K562 (cell line): ENCODE measurements around the gene SAMD11. TPM values are rescaled to one million over a fixed set of nuclear protein-coding genes. Genes with fewer than 3 reads are reported as not detected.

ENCODE experiments used
- ATAC-seq: fragments of 200-7000 bp; cut with Tn5 transposase; 3 replicates; pipeline ENCODE4 v1.9.1; 2020; ENCODE audit warnings: moderate library complexity
- BruUV-seq: library from RNA; stranded (reverse); fragments of 400-500 nt; replicated peaks from 2 replicates; lab custom pipeline; 2021; lab: Mats Ljungman, UMichigan
- CTCF ChIA-PET: fragments of 300-600 bp; formaldehyde crosslinking; extraction: SDS; loops from one replicate; lab custom pipeline; 2021; ENCODE audit warnings: low intra/inter-chr PET ratio; lab: Yijun Ruan, JAX
- POLR2A ChIA-PET: fragments of 300-600, 350-650 bp; sonication (Branson Sonifier 250); formaldehyde crosslinking; extraction: SDS; loops from one replicate; lab custom pipeline; 2021; ENCODE audit warnings: antibody characterized with exemption, inconsistent platforms; lab: Yijun Ruan, JAX
- DNase-seq, 4 experiments: peaks; one replicate each; pipeline versions ENCODE4 v3.0.0 to v3.0.0-alpha.2; 2011 to 2018; ENCODE audit warnings: low spot score in 3 of 4, mixed read lengths in 3 of 4; ENCODE audit errors: extremely low read depth in 1 of 4
- FAIRE-seq: peaks from 2 replicates; lab custom pipeline; 2011; peaks lifted over from hg19 to GRCh38; lab: Jason Lieb, UNC
- H2AFZ ChIP-seq: 2 replicates; pipeline ENCODE4 v1.6.0; 2011; ENCODE audit warnings: low read depth, low read length, control low read depth, inconsistent platforms
- H3K27ac ChIP-seq: fragments of 200-600 bp; 3 replicates; pipeline ENCODE4 v1.8.0; 2011; ENCODE audit warnings: low read depth, mild to moderate bottlenecking, control low read depth, inconsistent platforms, low read length, moderate library complexity, mixed read lengths; ENCODE audit errors: extremely low read depth
- H3K27me3 ChIP-seq, 2 experiments: fragments of 300-600 bp in 1 of 2; 2 replicates in 1 of 2; 3 replicates in 1 of 2; pipeline versions ENCODE4 v1.6.0 to v1.8.0; 2011; ENCODE audit warnings: inconsistent platforms in 2 of 2, low read length in 2 of 2, mild to moderate bottlenecking in 1 of 2, mixed read lengths in 1 of 2, moderate library complexity in 1 of 2; ENCODE audit not compliant: control insufficient read depth in 2 of 2, insufficient read depth in 2 of 2
- H3K36me3 ChIP-seq: fragments of 300-600 bp; 3 replicates; pipeline ENCODE4 v1.8.0; 2011; ENCODE audit warnings: mild to moderate bottlenecking, low read length, inconsistent platforms; ENCODE audit not compliant: control insufficient read depth, insufficient read depth
- H3K4me1 ChIP-seq, 2 experiments: fragments of 200-600 bp in 1 of 2; replicated peaks in 1 of 2; 2 replicates in 1 of 2; 3 replicates in 1 of 2; pipeline versions ENCODE4 v1.5.1 to v1.8.0; 2011; ENCODE audit warnings: inconsistent platforms in 2 of 2, low read length in 2 of 2, mild to moderate bottlenecking in 1 of 2, mixed read lengths in 1 of 2, moderate library complexity in 1 of 2; ENCODE audit not compliant: control insufficient read depth in 2 of 2, insufficient read depth in 2 of 2
- H3K4me2 ChIP-seq: 2 replicates; pipeline ENCODE4 v1.6.1; 2011; ENCODE audit warnings: low read length, control low read depth, inconsistent platforms, mixed read lengths; ENCODE audit not compliant: insufficient read depth
- H3K4me3 ChIP-seq: fragments of 200-600 bp; sonication (generic), shearing (Covaris generic); 2 replicates; pipeline ENCODE4 v1.5.1; 2016; ENCODE audit warnings: control low read depth, inconsistent platforms
- H3K79me2 ChIP-seq: fragments of 200-600 bp; 3 replicates; pipeline ENCODE4 v1.8.0; 2011; ENCODE audit warnings: low read length, inconsistent platforms; ENCODE audit not compliant: control insufficient read depth, insufficient read depth
- H3K9ac ChIP-seq, 2 experiments: 2 replicates each; pipeline versions ENCODE4 v1.6.0 to v1.6.1; 2011; ENCODE audit warnings: low read depth in 2 of 2, low read length in 2 of 2, control low read depth in 1 of 2, inconsistent platforms in 1 of 2, mild to moderate bottlenecking in 1 of 2, mixed read lengths in 1 of 2; ENCODE audit not compliant: insufficient read depth in 1 of 2
- H3K9me1 ChIP-seq: one replicate; pipeline ENCODE4 v1.6.0; 2011; ENCODE audit warnings: inconsistent platforms, mild to moderate bottlenecking, low read length, moderate library complexity; ENCODE audit not compliant: control insufficient read depth, insufficient read depth
- H3K9me3 ChIP-seq: replicated peaks from 2 replicates; pipeline ENCODE4 v1.5.1; 2011; ENCODE audit warnings: low read depth, low read length, inconsistent platforms; ENCODE audit not compliant: control insufficient read depth, insufficient read depth
- H4K20me1 ChIP-seq: replicated peaks from 2 replicates; pipeline ENCODE4 v1.6.1; 2011; ENCODE audit warnings: low read length, inconsistent platforms, mixed read lengths; ENCODE audit not compliant: control insufficient read depth, insufficient read depth
- ARID4B ChIP-seq: sonication (generic); formaldehyde crosslinking; IDR thresholded peaks from 2 replicates; pipeline ENCODE4 v1.8.0; 2022; ENCODE audit warnings: mild to moderate bottlenecking, missing genetic modification reagents
- BACH1 ChIP-seq: fragments of 200-800 bp; sonication (Bioruptor generic); IDR thresholded peaks from 2 replicates; pipeline ENCODE4 v1.6.1; 2016; ENCODE audit warnings: missing genetic modification characterization, missing compliant biosample characterization
- CCAR2 ChIP-seq: fragments of 200-400 bp; formaldehyde crosslinking; IDR thresholded peaks from 2 replicates; pipeline ENCODE4 v1.6.1; 2017; ENCODE audit warnings: mild to moderate bottlenecking, low read depth, low read length
- KDM4B ChIP-seq, 2 experiments: fragments of 450-650 bp in 1 of 2; sonication (generic) in 1 of 2; IDR thresholded peaks; 2 replicates each; pipeline ENCODE4 v1.6.1; 2016 to 2017; ENCODE audit warnings: borderline replicate concordance in 2 of 2, antibody characterized with exemption in 1 of 2, low read depth in 1 of 2, mild to moderate bottlenecking in 1 of 2
- MLLT1 ChIP-seq, 2 experiments: fragments of 450-650 bp; IDR thresholded peaks; 2 replicates each; pipeline ENCODE4 v1.6.1; 2016
- NELFE ChIP-seq: IDR thresholded peaks from 2 replicates; pipeline ENCODE4 v1.6.1; 2011; ENCODE audit warnings: mild to moderate bottlenecking; ENCODE audit not compliant: insufficient read depth, insufficient read length
- RAD21 ChIP-seq, 2 experiments: fragments of 250-450 bp in 1 of 2; fragments of 450-650 bp in 1 of 2; sonication (Bioruptor Pico) in 1 of 2; formaldehyde crosslinking in 1 of 2; IDR thresholded peaks in 1 of 2; conservative IDR thresholded peaks in 1 of 2; 2 replicates each; pipeline versions ENCODE4 v1.4.0 to v1.8.0; 2020 to 2022; ENCODE audit warnings: mild to moderate bottlenecking in 2 of 2, moderate library complexity in 1 of 2
- RAD51 ChIP-seq: fragments of 450-650 bp; IDR thresholded peaks from 2 replicates; pipeline ENCODE4 v1.7.1; 2016; ENCODE audit warnings: low read depth, mild to moderate bottlenecking, borderline replicate concordance
- STAG1 ChIP-seq: sonication (generic); formaldehyde crosslinking; IDR thresholded peaks from 2 replicates; pipeline ENCODE4 v1.5.0; 2020; ENCODE audit warnings: missing genetic modification reagents, borderline replicate concordance
- ZNF140 ChIP-seq: fragments of 250-450 bp; sonication (Bioruptor Pico); IDR thresholded peaks from 2 replicates; pipeline ENCODE4 v1.8.0; 2021; ENCODE audit warnings: moderate library complexity, mild to moderate bottlenecking, inconsistent platforms
- ZNF76 ChIP-seq: fragments of 250-450 bp; sonication (Bioruptor Pico); IDR thresholded peaks from 2 replicates; pipeline ENCODE4 v1.4.0; 2020; ENCODE audit warnings: mild to moderate bottlenecking, moderate library complexity, borderline replicate concordance
- WGBS: fragments of 100-300 bp; shearing (Covaris generic); methylation state at CpG from one replicate; pipeline ENCODE4 v1.1.6; 2016; ENCODE audit warnings: low coverage, mixed read lengths; ENCODE audit not compliant: insufficient coverage; ENCODE audit errors: missing lambda C conversion rate; 5-methylcytosine and 5-hydroxymethylcytosine counted together
- in situ Hi-C: fragments of 300-500 bp; cut with MboI; formaldehyde crosslinking; loops from 4 replicates; pipeline ENCODE4 v1.15.0; 2018; ENCODE audit warnings: inconsistent platforms, mixed read lengths
- intact Hi-C: fragments of 100-400 bp; cut with micrococcal nuclease; formaldehyde crosslinking; loops from 2 replicates; pipeline ENCODE4 v1.14.2; 2022
- polyA plus RNA-seq, 8 experiments: library from polyadenylated mRNA; depleted of rRNA in 4 of 8; stranded (reverse) in 5 of 8; unstranded in 3 of 8; fragments of >200 nt; fragmentation: Nextera tagmentation in 2 of 8; fragmentation: Illumina TruSeq in 1 of 8; extraction: Ambion mirVana in 2 of 8; extraction: Trizol in 1 of 8; gene quantifications; 2 replicates each; pipeline versions ENCODE4 v1.2.1 to v1.2.3, GENCODE V29; 2011 to 2014; ENCODE audit warnings: inconsistent platforms in 1 of 8, missing spikeins in 1 of 8
- total RNA-seq, 7 experiments: library from RNA; depleted of rRNA in 6 of 7; stranded (reverse); fragments of >200 nt in 6 of 7; fragmentation: Illumina TruSeq in 2 of 7; extraction: Trizol in 2 of 7; gene quantifications; 2 replicates each; pipeline versions ENCODE4 v1.2.1 to v1.2.3, GENCODE V29; 2011 to 2021; ENCODE audit warnings: low replicate concordance in 1 of 7

Gene SAMD11
- total and polyA plus RNA-seq, 9 of the 15 experiments (the other 6 are each of a cell fraction or from before 2014, with no cell fraction given), result 0.07 to 0.82 (median 0.11) TPM; not detected in 2

- TF ChIP-seq ARID4B (CRISPR knock-in tag) (0 out of 2 replicates have a peak, but pooled peaks have one; percentile 22), RAD51 (no peak)
Measured at GRCh38 chr1:965526-966134, 41.9 kb downstream of the SAMD11 start (continued).

GRCh38 chr1:966135-966703 lies 42.5 kb downstream of the SAMD11 start, which contains the start of gene PLEKHN1:
Gene PLEKHN1 (plus strand): TSS chr1:966482. CDS start chr1:966532, 50 bp downstream.
- H3K9me1 ChIP-seq, result no peaks in the 10 kb centered on the region
- H4K20me1 ChIP-seq, result no peaks in the 10 kb centered on the region
- 13% methylated on average over 20 of the region's 31 CpGs for WGBS
- peak within 1 kb of the TSS; percentile 64 to 90 for H3K9ac ChIP-seq
- peak within 1 kb of the TSS; percentile 71 for H3K27ac ChIP-seq
- in situ Hi-C loops, result no loop called here
- DNase-seq (peak; percentile 63 to 75 (median 72)), FAIRE-seq (peak; percentile 75), ATAC-seq (peak; percentile 80)
- TSS peak; percentile 88 for BruUV-seq
- peak within 1 kb of the TSS; percentile 94 for H3K4me2 ChIP-seq
- H3K4me3 ChIP-seq, result peak within 1 kb of the TSS; percentile 54
- H3K36me3 ChIP-seq, result peaks cover 42% of the 10 kb centered on the region; the same call in 2 of the 3 replicates
- H3K27me3 ChIP-seq, result no peaks in the 10 kb centered on the region; a peak in 1 of 5 replicates
- intact Hi-C loops, result no loop called here
- ChIA-PET POLR2A (interaction anchor here (0.5 to 1.8 kb wide), 10 partner anchors 10 to 187 kb away, joined by 3 to 10 read pairs (median 3); no protein-coding TSS in a partner anchor), CTCF (no interaction called here)
- H3K9me3 ChIP-seq, result peaks cover 6% of the 10 kb centered on the region
- H2AFZ ChIP-seq, result peak within 1 kb of the TSS; percentile 98
- H3K4me1 ChIP-seq, result peaks cover 20 to 73% of the 10 kb centered on the region in 2 experiments
- peaks cover 6% of the 10 kb centered on the region; the same call in 2 of the 3 replicates for H3K79me2 ChIP-seq
- TF ChIP-seq ZNF76 (CRISPR knock-in tag) (no peak), KDM4B (IDR thresholded peaks at IDR 0.05; ENCODE audit: borderline replicate concordance in 2 of 2, low read depth in 1 of 2) (no peak), NELFE (no peak), STAG1 (no peak), ZNF140 (no peak), CCAR2 (no peak), RAD21 (CRISPR knock-in tag; conservative IDR thresholded peaks at IDR 0.05 in 1 of 2, IDR thresholded peaks at IDR 0.05 in 1 of 2) (no peak), BACH1 (tag) (no peak), MLLT1 (IDR thresholded peaks at IDR 0.05) (no peak)
